ENCODE results near the gene PTP4A1.

The PTP4A1 gene

GRCh38 chr6:63558278-63558677, 14.0 kb upstream of the PTP4A1 start:
- DNase-seq: no peak

- peak; percentile 29 for DNase-seq
Observed at GRCh38 chr6:63560801-63561287, 11.4 kb upstream of the PTP4A1 start.

- no peak for DNase-seq
Observed at GRCh38 chr6:63561288-63561687, 11.0 kb upstream of the PTP4A1 start.

GRCh38 chr6:63563235-63563634, 9.0 kb upstream of the PTP4A1 start:
- DNase-seq: no peak

GRCh38 chr6:63565058-63565726, 7.1 kb upstream of the PTP4A1 start:
- no peak for DNase-seq

- DNase-seq: no peak
Observed at GRCh38 chr6:63565727-63566596, 6.3 kb upstream of the PTP4A1 start.

GRCh38 chr6:63567966-63568365, 4.3 kb upstream of the PTP4A1 start:
- DNase-seq: peak; percentile 37

GRCh38 chr6:63571361-63572043, 778 bp upstream of the PTP4A1 start:
- DNase-seq: peak; percentile 83

- no peak for DNase-seq
Observed at GRCh38 chr6:63572747-63573075, 431 bp downstream of the PTP4A1 start.

GRCh38 chr6:63573076-63573898, 1.0 kb downstream of the PTP4A1 start:
- peak; percentile 90 for DNase-seq

- peak; percentile 90 for DNase-seq
Observed at GRCh38 chr6:63573899-63574553, 1.7 kb downstream of the PTP4A1 start.

- DNase-seq: no peak
Observed at GRCh38 chr6:63574554-63574900, 2.2 kb downstream of the PTP4A1 start.

- DNase-seq: no peak
Observed at GRCh38 chr6:63576147-63576772, 4.0 kb downstream of the PTP4A1 start.

- DNase-seq: no peak
Observed at GRCh38 chr6:63576985-63577712, 4.9 kb downstream of the PTP4A1 start.

- DNase-seq: no peak
Observed at GRCh38 chr6:63578757-63579156, 6.5 kb downstream of the PTP4A1 start.

GRCh38 chr6:63579937-63580703, 7.8 kb downstream of the PTP4A1 start:
- DNase-seq: no peak

GRCh38 chr6:63580704-63580961, 8.4 kb downstream of the PTP4A1 start:
- no peak for DNase-seq

GRCh38 chr6:63581355-63582013, 9.2 kb downstream of the PTP4A1 start:
- no peak for DNase-seq

GRCh38 chr6:63582579-63583231, 10.4 kb downstream of the PTP4A1 start:
- no peak for DNase-seq

- no peak for DNase-seq
Observed at GRCh38 chr6:63584125-63584514, 11.8 kb downstream of the PTP4A1 start.
